ENCODE results near the gene NGFR.

Gene NGFR

DNA sequence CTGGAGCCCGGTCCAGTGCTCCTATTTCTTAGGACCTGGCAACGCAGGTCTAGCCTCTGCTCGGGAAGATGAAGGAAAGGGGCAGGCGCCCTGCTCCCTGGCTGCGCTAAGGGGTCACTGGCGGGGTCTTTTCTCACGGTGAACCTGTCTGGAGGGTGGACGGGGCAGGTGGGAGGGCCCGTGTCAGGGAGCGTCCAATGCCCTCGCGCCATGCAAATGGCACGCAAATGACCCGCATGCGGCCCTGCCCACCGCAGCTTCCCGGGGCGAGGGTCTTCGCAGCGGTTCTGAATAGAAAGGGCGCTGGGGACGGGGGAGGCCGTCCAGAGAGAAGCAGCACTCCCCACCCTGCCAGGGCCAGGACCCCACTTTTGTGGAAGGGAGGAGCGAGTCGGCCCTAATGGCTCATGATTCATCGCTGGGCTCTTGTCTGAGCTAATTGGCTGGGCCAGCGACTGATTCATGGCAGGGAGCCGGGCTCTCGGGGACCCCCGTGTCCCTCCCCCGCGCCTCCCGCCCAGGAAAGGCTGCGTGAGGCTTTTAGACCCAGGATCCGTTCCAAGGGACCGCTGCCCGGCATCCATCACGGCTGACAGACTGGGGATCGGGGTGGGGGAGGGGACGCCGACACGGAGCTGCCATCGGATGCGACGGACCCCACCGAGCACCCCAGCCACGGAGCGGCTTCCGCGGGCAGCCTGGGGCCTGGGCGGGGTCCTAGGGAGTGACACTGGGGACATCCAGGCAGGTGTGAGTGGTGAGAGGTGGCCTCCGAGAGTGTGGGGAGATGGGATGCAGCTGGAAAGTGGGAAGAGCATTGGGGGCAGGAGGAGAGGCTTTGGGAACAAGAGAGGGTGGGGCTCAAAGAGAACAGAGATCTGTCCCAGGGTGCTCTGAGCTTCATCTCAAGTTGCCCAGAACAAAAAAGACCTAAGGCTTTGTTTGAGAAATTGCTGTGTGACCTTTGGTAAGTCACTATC lies 25.0 kb upstream of the NGFR start:
- DNase-seq (ENCODE audit: low spot score): peak; percentile 45

DNA sequence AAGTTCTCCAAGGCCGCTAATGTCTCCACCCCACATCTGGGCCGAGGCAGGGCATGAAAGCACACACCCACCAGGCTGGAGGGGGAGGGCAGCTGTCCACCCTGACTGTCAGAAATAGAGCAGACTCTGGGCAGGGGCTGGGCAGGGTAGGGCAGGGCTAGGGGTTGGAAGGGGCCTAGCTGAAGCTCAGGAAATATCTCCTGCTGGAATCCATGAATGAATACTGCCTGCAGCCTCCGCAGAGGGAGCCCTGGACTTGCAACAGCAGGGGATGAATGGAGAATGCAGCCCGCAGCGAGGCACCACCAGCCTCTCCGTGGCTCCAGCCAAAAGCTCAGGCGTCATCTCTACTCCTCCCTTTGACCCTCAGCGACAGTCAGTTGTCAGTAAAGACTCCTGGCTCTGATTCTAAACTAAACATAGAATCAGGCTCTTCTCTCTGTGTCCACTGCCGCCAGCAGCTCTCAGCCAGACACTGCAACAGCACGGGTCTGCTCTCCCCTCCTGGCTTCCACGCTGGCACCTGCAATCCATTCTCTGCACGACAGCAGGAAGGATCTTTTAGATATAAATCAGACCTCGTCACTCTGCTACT lies 23.9 kb upstream of the NGFR start:
- peak; percentile 72 for DNase-seq (ENCODE audit: low spot score)

DNA sequence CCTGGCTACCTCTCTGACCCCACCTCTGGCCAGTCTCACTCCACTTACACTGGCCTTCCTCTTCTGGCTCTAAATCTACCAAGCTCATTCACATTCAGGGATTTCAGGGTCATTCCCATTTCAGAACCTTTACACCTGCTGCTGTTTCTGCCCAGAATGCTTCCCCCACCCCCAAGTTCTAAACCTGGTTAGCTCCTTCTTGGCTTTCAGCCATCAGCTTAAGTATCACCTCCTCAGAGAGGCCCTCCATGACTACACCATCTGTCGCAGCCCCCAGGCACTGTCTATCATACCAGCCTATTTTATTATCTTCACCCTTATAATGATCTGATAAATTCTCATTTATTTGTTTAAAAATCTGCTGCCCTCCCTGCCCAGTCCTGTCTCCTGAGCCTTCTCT lies 23.3 kb upstream of the NGFR start:
- no peak for DNase-seq (ENCODE audit: low spot score)

DNA sequence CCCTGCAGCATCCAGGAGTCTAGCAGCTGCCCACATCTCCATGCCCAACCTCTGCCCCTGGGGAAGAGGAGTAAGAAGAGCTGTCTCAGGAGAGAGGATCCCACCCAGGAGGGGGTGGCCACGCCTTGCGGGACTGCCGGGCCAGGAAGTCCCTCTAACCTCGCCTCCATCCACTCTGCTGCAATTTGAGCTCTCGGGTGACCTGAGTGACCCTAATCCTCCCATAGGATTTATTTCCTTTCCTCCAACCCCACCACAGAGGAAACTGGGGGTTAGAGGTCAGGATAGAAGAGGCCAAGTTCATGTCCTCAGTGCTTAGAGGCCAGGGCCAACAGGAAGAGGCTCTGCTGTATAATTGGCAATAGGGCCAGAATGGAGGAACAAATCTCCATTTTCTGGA lies 22.6 kb upstream of the NGFR start:
- DNase-seq (ENCODE audit: low spot score): no peak

DNA sequence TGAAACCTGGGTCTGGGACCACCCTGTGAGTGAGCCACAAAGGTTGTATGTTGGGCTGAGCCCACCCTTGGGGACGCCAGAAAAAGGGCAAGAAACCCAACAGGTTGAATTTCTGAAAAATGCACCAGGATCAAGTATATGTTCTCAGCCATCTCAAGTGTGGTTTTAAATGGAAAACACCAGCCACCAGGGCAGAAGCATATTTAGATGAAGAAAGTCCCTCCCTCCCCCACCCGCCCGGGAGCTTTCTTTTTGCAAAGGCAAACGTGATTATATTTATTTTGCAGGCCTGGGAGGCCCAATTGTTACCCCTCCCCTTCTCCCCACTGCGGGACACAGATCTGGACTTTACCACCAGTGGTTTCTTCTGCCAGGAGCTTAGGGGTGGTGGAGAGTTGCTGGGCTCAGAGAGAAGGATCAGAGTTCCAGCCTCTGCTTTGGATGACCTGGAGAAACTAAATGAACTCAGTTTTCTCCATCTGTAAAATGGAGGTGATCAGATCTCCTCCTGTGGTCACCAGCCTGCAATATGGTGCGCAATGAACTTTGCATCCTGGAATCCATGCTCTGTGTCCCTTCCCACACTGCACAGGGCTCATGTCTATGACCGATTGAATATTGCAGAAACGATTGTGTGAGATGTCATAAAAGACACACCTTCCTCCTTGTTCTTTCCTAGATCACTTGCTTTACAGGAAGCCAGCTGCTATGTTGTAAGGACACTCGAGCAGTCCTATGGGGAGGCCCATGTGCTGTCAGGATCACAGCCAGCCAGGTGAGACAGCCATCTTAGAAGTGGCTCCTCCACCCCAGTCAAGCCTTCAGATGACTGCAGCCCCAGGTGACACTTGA lies 21.0 kb upstream of the NGFR start:
- no peak for DNase-seq (ENCODE audit: low spot score)

DNA sequence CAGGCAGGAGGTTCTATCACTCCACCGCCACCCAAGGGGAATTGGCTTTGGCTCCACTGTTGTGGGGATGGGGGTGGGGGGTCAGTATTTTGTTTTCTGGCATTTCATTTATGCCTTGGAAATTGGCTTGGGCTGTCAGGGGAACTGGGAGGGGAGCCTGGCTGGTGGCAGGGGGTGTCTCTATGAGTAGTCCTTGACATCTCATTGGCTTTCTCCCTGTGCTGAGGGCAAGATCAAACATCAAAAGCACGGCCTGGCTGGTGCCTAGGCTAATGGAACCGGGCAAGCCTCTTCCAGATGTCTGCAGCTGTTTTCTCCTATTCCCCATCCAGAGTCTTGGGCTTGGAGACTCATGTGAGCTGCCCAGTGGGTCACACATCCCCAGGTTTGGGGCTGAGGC lies 17.4 kb upstream of the NGFR start:
- DNase-seq (ENCODE audit: low spot score): no peak

DNA sequence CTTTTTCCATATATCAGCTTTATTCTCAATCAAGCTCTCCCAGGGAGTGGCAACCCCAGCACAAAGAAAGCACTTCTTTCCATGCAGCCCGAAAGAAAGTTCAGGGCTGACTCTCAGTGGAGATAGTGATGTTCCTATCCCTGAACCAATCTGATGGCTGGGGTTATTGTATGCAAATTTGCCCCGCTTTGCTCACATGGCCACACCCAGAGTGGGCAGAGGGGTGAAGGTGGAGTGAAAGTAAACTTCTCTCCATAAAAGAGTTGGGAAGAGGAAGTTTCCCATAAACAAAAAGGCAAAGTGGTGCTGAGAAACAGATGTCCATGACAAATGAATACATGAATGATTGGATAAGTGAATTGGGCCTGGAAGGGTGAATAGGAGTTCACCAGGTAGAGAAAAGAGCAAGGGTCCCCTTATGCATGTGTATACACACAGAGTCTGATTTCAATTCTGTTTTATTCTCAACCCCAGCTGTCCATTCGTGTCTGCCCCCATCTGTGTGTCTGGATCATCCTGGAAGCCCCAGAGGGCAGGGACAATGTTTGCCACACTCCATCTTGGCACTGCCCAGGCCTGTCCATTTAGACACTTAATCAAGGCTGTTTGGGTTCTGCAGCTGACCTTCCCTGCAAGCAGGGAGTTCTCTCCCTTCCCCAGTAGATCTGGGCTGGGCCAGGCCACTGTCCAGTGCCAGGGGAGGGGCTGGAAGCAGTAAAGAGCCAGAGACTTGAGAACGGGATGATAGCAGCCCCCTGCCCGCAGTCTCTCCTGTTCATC lies 14.1 kb upstream of the NGFR start:
- DNase-seq (ENCODE audit: low spot score): no peak

DNA sequence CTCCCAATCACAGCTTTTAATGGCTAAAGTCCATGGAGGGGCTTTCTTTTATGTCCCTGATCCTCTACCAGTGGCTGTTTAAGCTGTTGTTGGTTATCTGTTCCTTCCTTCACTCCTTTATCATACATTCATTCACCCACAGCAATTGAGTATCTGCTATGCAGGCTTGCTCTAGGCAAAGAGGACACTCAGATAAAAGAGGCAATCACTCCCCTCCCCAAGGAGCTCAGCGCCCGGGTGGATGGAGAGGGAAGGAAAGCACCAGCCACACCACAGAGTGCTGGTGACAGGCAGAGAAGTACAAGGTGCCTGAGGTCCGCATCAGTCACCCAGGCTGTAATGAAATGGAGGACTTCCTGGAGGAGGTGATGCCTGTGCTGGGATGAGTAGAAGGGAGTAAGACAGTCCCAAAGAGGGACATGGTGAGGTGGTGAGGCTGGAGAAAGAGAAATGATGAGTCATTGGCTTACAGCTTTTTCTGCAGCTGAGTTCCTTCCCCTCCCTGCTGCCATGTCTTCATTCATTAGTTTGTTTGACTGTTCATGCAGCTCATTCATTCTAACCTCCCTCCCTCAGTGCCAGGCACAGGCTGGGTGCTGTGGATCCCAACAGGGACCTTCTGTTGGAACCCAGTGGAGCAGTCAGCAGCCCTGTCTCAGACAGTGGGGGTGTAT lies 12.8 kb upstream of the NGFR start:
- peak; percentile 58 for DNase-seq (ENCODE audit: low spot score)

DNA sequence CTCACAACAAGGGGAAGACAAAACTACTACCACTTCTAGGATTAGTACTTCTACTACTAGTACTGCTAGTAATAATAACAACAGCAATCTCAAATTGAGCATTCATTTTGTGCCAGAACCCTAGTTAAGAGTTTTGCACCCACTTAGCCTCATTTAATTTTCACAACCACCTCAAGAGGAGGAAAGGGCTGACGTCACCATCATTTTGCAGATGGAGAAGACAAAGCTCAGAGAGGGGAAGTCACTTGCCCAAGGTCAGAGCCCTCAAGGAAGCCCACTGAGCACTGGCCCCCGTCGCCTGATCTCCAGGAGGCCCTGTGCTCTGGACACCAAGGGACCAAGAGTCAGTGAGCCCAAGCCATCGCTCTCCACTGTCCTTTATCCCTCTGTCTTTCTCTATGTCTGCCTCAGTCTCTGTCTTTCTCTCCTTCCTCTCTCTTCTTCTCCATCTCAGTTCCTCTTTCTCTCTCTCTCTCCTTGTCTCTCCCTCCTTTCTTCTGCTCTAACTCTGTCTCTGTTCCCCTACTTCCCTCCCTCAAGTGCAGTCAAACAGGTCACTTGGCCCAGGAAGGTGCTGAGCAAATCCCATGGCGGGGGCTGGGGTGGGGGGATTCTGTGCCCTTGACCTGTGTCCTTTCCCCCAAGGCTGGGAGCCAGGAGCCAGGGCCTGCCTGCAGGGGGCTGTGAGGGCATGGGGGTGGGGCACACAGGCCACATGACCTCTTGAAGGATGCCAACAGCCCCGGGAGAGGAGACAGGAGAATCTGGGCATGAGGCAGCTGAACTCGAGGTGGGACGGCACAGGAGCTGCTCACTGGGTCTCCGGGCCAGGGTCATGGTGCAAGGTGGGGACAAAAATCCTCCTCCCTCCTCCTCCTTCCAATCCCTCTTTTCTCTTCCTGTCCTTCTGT lies 11.2 kb upstream of the NGFR start:
- no peak for DNase-seq (ENCODE audit: low spot score)

DNA sequence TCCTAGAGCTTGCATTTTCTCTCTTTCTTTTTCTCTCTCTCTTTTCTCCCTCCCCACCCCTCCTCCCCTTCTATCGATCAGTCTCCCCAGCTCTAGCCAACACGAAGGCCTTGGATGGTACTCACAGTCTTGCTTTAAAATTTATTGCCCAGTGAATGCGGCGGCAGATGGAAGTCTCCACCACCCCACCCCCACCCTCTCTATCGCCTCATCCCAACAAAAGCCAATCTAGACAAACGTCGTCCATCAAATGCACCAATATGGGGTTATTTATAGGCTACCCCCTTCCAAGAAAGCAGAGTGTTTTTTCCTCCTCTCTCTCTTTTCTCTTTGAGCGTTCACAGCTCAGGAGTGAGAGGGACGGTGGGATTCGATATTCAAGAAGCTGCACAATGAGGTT lies 10.5 kb upstream of the NGFR start:
- no peak for DNase-seq (ENCODE audit: low spot score)

DNA sequence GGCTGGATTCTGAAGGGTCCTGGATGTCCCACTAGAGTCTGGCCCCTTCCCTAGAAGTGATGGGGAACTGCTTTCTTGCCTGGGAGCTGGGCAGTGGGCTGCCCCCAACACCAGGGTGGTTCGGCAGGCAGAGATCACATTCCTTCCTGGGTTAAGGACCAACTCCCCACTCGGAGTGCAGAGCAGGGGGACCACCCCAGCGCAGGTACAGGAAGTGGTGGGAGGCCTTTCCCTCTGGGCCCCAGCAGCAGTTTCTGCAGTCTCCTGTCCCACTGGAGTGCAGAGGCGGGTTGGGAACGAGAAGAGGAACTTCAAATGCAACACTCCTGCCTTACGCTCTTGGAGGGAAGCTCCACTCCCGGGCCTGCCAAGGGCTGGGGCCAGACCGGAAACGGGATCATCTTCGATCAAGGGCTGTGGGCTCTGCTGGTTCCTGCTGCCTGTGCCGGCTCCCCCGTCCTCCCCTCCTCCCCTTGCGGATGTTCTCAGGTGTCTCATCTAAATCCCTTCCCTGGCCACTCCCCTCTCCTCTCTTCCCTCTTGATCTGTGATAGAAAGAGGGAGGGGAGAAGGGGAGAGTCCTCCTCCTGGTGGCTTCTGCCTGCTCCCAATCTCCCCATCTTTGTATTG lies 9.0 kb upstream of the NGFR start:
- DNase-seq (ENCODE audit: low spot score): peak; percentile 38

DNA sequence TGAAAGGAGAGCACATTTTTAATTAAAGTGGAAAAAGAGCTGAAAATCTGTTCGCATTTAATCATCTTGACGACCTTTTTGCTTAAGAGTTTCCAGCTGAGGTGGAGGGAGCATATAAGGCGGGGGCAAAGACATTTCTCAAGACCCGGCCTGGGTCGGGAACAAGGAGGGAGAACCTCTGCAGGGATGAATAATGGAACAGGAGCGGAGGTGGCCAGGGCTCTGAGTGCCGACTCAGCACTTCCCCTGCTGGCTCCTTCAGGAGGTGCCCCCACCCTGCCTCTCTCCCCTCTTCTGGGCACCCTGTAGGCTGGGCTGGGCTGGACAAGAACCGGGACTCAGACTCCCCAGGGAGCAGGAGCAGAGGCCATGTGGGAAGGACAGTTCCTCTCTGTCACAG lies 7.9 kb upstream of the NGFR start:
- no peak for DNase-seq (ENCODE audit: low spot score)

DNA sequence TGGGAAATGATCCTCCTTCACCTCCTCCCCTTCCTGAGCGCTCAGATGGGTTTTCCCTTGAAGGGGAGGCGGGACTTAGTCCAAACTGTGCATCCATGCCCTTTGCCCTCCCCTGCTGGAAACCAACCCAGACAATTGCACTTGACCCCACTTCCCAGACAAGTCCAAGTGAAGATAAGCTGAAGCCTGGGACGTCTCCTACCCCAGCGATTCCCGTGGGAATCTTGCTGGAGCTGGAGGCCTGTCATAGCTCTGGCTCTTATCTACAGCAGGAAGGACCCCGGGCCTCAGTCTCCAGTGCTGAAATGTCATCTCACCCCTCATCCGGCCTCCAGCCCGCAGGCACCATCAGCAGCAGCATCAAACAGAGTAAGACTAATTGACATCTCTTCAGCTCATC lies 6.5 kb upstream of the NGFR start:
- DNase-seq (ENCODE audit: low spot score): no peak

DNA sequence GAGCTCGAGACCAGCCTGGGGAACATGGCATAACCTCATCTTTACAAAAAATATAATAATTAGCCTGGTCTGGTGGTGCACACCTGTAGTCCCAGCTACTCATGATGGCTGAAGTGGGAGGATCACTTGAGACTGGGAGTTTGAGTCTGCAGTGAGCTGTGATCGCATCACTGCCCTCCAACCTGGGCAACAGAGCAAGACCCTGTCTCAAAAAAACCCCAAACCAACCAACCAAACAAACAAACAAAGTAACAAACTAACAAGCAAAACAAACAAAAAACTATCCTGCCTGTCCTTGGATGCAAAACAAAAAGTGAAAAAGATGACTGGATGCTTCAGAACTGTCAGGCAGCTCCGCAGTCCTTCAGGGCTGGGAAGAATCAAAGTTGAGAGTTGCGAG lies 5.7 kb upstream of the NGFR start:
- DNase-seq (ENCODE audit: low spot score): no peak

DNA sequence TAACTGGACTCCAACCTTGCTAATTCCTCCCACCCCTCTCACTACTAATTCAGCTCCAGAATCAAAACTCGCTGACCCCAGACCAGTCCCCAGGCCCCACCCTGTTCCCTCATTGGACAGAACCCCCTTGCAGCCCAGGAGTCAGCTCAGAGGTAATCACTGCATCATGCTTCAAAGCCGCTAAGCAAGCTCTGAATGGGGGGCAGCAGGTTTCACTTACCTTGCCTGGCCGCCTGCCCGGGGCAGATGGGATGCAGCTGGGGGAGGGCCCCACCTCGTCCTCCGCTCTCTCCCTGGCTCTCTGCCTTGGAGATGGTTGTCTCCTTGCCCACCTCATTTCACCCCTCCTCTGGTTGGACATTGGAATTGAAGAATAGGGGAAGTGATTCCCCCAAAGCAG lies 4.8 kb upstream of the NGFR start:
- DNase-seq (ENCODE audit: low spot score): no peak

DNA sequence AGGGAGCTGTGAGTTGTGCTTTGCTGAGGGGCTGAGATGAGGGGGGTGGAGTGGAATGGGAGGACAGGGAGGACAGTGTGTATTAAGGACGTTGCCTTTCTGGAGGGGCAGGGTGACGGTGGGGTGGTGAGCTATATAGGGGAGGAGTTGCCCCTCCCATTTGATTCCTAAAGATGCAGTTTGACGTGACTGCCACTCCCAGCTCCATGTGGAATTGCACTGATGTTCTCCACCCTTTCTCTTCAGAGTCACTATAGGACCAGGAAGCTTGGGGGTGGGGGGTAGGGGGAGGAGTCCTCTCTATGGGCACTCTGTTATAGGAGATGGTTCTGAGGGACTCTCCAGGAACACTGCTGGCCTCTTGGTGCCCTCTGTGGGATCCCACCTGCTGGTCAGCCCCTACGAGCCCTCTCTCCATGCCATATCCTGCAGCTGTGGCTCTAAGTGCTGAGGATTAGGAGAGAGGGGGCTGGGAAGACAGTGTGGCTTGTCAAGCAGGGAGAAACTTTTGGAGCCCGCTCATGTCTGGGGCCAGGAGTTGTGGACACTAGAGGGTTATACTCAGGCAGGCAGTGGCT lies 3.8 kb upstream of the NGFR start:
- DNase-seq (ENCODE audit: low spot score): no peak

DNA sequence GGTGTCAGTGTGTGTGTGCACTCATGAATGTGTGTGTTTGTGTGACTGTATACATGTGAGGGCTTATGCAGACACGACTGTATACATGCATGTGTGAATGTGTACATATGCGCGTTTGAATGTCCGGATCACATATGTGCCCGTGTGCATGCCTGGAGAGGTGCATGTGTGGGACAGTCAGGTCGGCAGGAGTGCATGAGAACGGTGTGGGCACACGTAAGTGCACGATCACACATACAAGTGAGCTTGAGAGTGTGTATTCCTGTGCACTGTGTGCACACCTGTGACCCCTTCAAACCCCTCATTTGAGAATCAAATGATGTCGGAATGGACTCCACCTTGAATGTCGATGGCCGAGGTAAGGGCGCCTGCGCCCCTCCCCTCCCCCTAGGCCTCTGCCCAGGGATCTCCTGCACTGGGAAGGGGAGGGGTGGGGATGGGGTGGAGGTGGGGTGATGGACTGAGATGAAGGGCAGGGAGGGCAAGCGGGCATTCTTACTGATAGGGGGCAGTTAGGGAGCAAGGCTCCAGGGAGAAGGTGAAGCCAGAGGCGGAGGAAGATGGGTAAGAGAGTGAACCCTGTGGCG lies 601 bp upstream of the NGFR start:
- DNase-seq (ENCODE audit: low spot score): no peak

DNA sequence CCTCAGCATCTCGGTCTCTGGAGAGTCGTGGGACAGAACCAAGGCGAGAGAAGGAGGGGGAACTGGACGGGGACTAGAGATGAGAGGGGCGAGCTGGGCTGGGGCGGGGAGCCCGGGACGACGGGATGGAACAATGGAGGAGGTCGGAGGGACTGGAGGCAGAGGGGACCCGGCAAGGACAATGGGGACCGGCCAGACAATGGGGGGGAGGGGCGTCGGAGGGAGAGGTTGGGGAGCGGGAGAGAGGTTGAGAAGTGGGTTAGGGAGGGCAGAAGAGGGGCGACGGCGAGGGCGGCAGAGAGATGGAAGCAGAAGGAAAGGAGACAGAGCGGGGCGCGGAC lies 719 bp downstream of the NGFR start:
- no peak for DNase-seq (ENCODE audit: low spot score)

DNA sequence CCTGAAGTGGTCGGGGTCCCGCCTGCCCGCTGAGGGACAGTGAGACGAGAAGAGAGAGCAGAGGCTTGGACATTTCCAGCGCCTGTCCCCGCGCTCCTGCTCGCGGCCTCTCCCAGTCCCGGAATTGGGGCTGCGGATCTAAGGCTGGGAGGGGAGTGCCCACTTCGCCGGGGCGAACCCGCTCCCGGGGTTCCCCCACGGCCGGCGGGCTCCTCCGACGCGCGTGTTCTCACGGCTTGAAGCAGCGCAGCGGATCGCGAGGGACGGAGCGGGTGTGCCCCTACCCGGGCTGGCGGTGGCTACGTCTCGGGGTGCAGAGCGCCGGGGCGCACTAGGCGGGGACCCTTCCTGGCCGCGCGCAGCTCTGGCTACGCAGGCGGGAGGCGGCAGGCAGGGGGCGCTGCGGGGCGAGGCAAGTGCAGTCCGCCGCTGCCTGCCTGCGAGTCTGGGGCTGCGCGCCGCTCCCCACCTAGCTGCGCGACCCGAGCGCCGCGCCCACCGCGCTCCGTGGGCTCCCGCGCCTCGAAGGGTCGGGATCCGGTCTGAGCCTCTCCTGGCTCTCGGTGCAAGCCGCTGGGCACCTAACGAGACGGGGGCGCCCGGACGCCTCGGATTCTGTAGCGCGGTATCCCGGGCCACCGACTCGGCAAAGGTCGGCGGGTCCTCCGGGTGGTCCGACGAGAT lies 1.2 kb downstream of the NGFR start:
- peak; percentile 87 for DNase-seq (ENCODE audit: low spot score)
